Measurements from ENCODE around the gene PPA1.

DNA sequence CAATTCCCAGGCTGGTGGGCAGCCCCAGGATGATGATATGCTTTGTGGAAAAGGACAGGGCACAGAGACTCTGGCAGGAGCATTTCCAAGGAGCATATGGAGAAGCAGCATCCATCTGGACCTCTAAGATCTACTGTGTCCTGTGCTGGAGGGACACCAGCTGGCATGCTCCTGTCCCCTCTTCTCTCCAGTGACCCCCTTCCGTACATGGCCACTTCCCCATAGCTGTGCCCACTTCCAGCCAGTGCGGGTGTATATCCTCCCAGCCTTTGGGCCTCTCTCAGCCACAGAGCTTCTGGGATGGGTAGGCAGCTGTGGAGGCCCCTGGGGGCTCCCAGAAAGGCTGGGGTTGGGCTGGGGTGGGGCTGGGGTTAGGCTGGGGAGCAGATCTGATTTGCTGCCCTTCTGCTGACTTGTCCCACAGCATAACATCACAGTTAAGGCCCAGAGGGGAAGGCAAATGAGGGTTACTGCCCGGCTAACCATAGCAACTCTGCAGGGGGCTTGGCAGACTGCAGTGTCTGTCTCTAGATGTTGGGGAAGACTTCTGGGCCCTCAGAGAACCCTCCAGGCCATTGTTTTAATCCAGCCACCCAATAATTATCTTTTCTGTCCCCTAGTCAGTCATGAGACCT lies 44.3 kb upstream of the PPA1 start:
- no peak for TF ChIP-seq CTCF (conservative IDR thresholded peaks at IDR 0.05; ENCODE audit: low read depth, low read length)
- TF ChIP-seq EZH2 (IDR thresholded peaks at IDR 0.05; ENCODE audit: borderline replicate concordance, low read depth, low read length, poor library complexity, severe bottlenecking): no peak

All from A673 (cell line).